Measurements from ENCODE around the gene SMIM10.
"Not testable (repeated sequence)": the region's sequence is repeated elsewhere in the genome, so short reads cannot be mapped to it uniquely, and the experiment has no call there.

SMIM10 gene

GRCh38 chrX:135010921-135011320 lies 20.1 kb downstream of the SMIM10 start:
- TF ChIP-seq CTCF (conservative IDR thresholded peaks at IDR 0.05; ENCODE audit: low read length) = no peak
- no peak overlapping the region for H3K4me3 ChIP-seq (ENCODE audit: low read length)
- DNase-seq (ENCODE audit: low read depth) = no peak

- no peak for DNase-seq (ENCODE audit: low read depth)
- H3K4me3 ChIP-seq (ENCODE audit: low read length) = no peak overlapping the region
- TF ChIP-seq CTCF (conservative IDR thresholded peaks at IDR 0.05; ENCODE audit: low read length) = no peak
Observed at GRCh38 chrX:135015523-135016245, 24.9 kb downstream of the SMIM10 start.

DNA sequence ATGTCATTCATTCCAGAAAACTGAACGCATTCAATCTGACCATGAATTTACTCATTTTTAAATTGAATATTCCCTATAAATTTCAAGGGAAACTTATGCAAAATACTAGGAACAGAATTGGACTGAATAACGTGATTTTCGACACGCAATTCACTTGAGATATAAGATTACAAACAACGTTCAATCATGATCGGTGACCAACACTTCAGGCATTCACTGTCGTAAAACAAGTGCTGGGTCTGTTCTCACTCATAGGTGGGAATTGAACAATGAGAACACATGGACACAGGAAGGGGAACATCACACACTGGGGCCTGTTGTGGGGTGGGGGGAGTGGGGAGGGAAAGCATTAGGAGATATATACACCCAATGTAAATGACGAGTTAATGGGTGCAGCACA lies 29.1 kb downstream of the SMIM10 start:
- not testable (repeated sequence) for DNase-seq (ENCODE audit: low read depth); H3K4me3 ChIP-seq (ENCODE audit: low read length)

GRCh38 chrX:135023791-135024190 lies 33.0 kb downstream of the SMIM10 start:
- H3K4me3 ChIP-seq (ENCODE audit: low read length); DNase-seq (ENCODE audit: low read depth): not testable (repeated sequence)

- no peak overlapping the region for H3K4me3 ChIP-seq (ENCODE audit: low read length)
- DNase-seq (ENCODE audit: low read depth) = no peak
- no peak for TF ChIP-seq CTCF (conservative IDR thresholded peaks at IDR 0.05; ENCODE audit: low read length)
Observed at GRCh38 chrX:135024526-135024925, 33.7 kb downstream of the SMIM10 start.

DNA sequence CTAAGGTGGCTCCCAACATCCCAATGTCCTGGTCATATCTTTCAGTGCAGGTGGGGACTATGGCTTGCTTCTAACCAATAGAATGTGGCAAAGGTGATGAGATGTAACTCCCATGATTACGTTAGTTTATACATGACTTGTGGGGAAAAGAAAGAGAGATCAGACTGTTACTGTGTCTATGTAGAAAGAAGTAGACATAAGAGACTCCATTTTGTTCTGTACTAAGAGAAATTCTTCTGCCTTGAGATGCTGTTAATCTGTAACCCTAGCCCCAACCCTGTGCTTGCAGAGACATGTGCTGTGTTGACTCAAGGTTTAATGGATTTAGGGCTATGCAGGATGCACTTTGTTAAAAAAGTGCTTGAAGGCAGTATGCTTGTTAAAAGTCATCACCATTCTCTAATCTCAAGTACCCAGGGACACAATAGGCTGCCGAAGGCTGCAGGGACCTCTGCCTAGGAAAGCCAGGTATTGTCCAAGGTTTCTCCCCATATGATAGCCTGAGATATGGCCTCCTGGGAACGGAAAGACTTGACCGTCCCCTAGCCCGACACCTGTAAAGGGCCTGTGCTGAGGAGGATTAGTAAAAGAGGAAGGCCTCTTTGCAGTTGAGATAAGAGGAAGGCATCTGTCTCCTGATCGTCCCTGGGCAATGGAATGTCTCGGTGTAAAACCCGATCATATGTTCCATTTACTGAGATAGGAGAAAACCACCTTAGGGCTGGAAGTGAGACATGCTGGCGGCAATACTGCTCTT lies 39.6 kb downstream of the SMIM10 start:
- not testable (repeated sequence) for H3K4me3 ChIP-seq (ENCODE audit: low read length); DNase-seq (ENCODE audit: low read depth)

- H3K4me3 ChIP-seq (ENCODE audit: low read length); DNase-seq (ENCODE audit: low read depth): not testable (repeated sequence)
Observed at GRCh38 chrX:135041149-135042123, 50.6 kb downstream of the SMIM10 start.

Measured in AG10803 (cell line).